K562 (cell line): ENCODE results near the gene NTSR1. TPM values are rescaled to one million over a fixed set of nuclear protein-coding genes. Genes with fewer than 3 reads are reported as not detected.

ENCODE experiments used
- ARID2 ChIP-seq: fragments of 450-650 bp; IDR thresholded peaks from 2 replicates; pipeline ENCODE4 v1.6.1; 2017; ENCODE audit warnings: antibody characterized with exemption, mild to moderate bottlenecking
- CTCF ChIP-seq, 3 experiments: IDR thresholded peaks in 2 of 3; conservative IDR thresholded peaks in 1 of 3; 2 replicates each; pipeline ENCODE4 v1.5.1; 2011 to 2012; ENCODE audit warnings: low read length in 3 of 3, mild to moderate bottlenecking in 3 of 3, control low read depth in 2 of 3, improper control_type of control experiment in 1 of 3, inconsistent platforms in 1 of 3, low read depth in 1 of 3, mixed read lengths in 1 of 3, moderate library complexity in 1 of 3; ENCODE audit not compliant: insufficient read depth in 2 of 3
- MLX ChIP-seq, 2 experiments: fragments of 450-650 bp in 1 of 2; sonication (generic) in 1 of 2; formaldehyde crosslinking; conservative IDR thresholded peaks; 2 replicates each; pipeline versions ENCODE4 v1.4.0 to v1.8.1; 2020 to 2022; ENCODE audit warnings: mild to moderate bottlenecking in 1 of 2, missing genetic modification reagents in 1 of 2
- MXI1 ChIP-seq: IDR thresholded peaks from 2 replicates; pipeline ENCODE4 v1.6.1; 2011; ENCODE audit warnings: low read depth, mild to moderate bottlenecking, improper control_type of control experiment, low read length
- MYBL2 ChIP-seq, 2 experiments: fragments of 450-650 bp in 1 of 2; sonication (generic) in 1 of 2; formaldehyde crosslinking in 1 of 2; IDR thresholded peaks; 2 replicates each; pipeline versions ENCODE4 v1.6.1 to v1.8.1; 2017 to 2022; ENCODE audit warnings: borderline replicate concordance in 1 of 2, inconsistent platforms in 1 of 2, low read depth in 1 of 2, mild to moderate bottlenecking in 1 of 2, missing genetic modification reagents in 1 of 2, moderate library complexity in 1 of 2
- PCBP2 ChIP-seq: fragments of 200-400 bp; formaldehyde crosslinking; IDR thresholded peaks from 2 replicates; pipeline ENCODE4 v1.6.1; 2018; ENCODE audit warnings: low read length, low read depth, mild to moderate bottlenecking, moderate library complexity; ENCODE audit not compliant: poor library complexity, severe bottlenecking
- PURB ChIP-seq: sonication (generic); formaldehyde crosslinking; IDR thresholded peaks from 2 replicates; pipeline ENCODE4 v1.9.0; 2021; ENCODE audit warnings: low read depth, mild to moderate bottlenecking, missing genetic modification reagents
- RAD21 ChIP-seq, 2 experiments: fragments of 250-450 bp in 1 of 2; fragments of 450-650 bp in 1 of 2; sonication (Bioruptor Pico) in 1 of 2; formaldehyde crosslinking in 1 of 2; IDR thresholded peaks in 1 of 2; conservative IDR thresholded peaks in 1 of 2; 2 replicates each; pipeline versions ENCODE4 v1.4.0 to v1.8.0; 2020 to 2022; ENCODE audit warnings: mild to moderate bottlenecking in 2 of 2, moderate library complexity in 1 of 2
- REST ChIP-seq, 2 experiments: fragments of 450-650 bp; formaldehyde crosslinking in 1 of 2; IDR thresholded peaks; 2 replicates each; pipeline versions ENCODE4 v1.4.0 to v1.6.1; 2014 to 2020; ENCODE audit warnings: mild to moderate bottlenecking in 2 of 2, borderline replicate concordance in 1 of 2, low read depth in 1 of 2
- SPI1 ChIP-seq: IDR thresholded peaks from 2 replicates; pipeline ENCODE4 v1.6.1; 2011; ENCODE audit warnings: low read depth, low read length, control low read depth, borderline replicate concordance
- STAG1 ChIP-seq: sonication (generic); formaldehyde crosslinking; IDR thresholded peaks from 2 replicates; pipeline ENCODE4 v1.5.0; 2020; ENCODE audit warnings: missing genetic modification reagents, borderline replicate concordance
- ZKSCAN1 ChIP-seq: fragments of 150-350 bp; IDR thresholded peaks from 2 replicates; pipeline ENCODE4 v1.6.1; 2016; ENCODE audit warnings: low read depth, low read length
- polyA plus RNA-seq, 8 experiments: library from polyadenylated mRNA; depleted of rRNA in 4 of 8; stranded (reverse) in 5 of 8; unstranded in 3 of 8; fragments of >200 nt; fragmentation: Nextera tagmentation in 2 of 8; fragmentation: Illumina TruSeq in 1 of 8; extraction: Ambion mirVana in 2 of 8; extraction: Trizol in 1 of 8; gene quantifications; 2 replicates each; pipeline versions ENCODE4 v1.2.1 to v1.2.3, GENCODE V29; 2011 to 2014; ENCODE audit warnings: inconsistent platforms in 1 of 8, missing spikeins in 1 of 8
- total RNA-seq, 7 experiments: library from RNA; depleted of rRNA in 6 of 7; stranded (reverse); fragments of >200 nt in 6 of 7; fragmentation: Illumina TruSeq in 2 of 7; extraction: Trizol in 2 of 7; gene quantifications; 2 replicates each; pipeline versions ENCODE4 v1.2.1 to v1.2.3, GENCODE V29; 2011 to 2021; ENCODE audit warnings: low replicate concordance in 1 of 7

Gene NTSR1
- total and polyA plus RNA-seq, 9 of the 15 experiments (the other 6 are each of a cell fraction or from before 2014, with no cell fraction given) = 0.04 to 0.40 (median 0.13) TPM; not detected in 3

- TF ChIP-seq REST (IDR thresholded peaks at IDR 0.05; ENCODE audit: borderline replicate concordance) (peak; percentile 76; the same call in 1 of the 2 replicates), REST (CRISPR knock-in tag; IDR thresholded peaks at IDR 0.05; ENCODE audit: low read depth) (no peak), ARID2 (peak; percentile 70), MXI1 (no peak), PURB (CRISPR knock-in tag) (no peak), MLX (CRISPR knock-in tag; conservative IDR thresholded peaks at IDR 0.05) (no peak), STAG1 (peak; percentile 51; the same call in 1 of the 2 replicates), CTCF (IDR thresholded peaks at IDR 0.05 in 2 of 3, conservative IDR thresholded peaks at IDR 0.05 in 1 of 3; ENCODE audit: insufficient read depth in 2 of 3, low read depth in 1 of 3, low read length in 3 of 3) (peak; percentile 86 to 87 (median 86)), SPI1 (no peak), ZKSCAN1 (0 out of 2 replicates have a peak, but pooled peaks have one; percentile 46), MYBL2 (IDR thresholded peaks at IDR 0.05; ENCODE audit: low read depth) (no peak), MYBL2 (CRISPR knock-in tag; IDR thresholded peaks at IDR 0.05; ENCODE audit: borderline replicate concordance) (no peak), RAD21 (CRISPR knock-in tag; conservative IDR thresholded peaks at IDR 0.05 in 1 of 2, IDR thresholded peaks at IDR 0.05 in 1 of 2) (peak; percentile 78 to 83), PCBP2 (no peak)
Observed at GRCh38 chr20:62808211-62808865, 99.7 kb downstream of the NTSR1 start (continued).
